WERI-Rb-1 (cell line): ENCODE data around the gene CYP19A1.
"Not testable (repeated sequence)": the region's sequence is repeated elsewhere in the genome, so short reads cannot be mapped to it uniquely, and the experiment has no call there.

Experiments
- DNase-seq: peaks from one replicate; pipeline ENCODE4 v3.0.0-alpha.2; 2020
- H3K27ac ChIP-seq: fragments of 250-450 bp; sonication (Bioruptor Pico); 2 replicates; pipeline ENCODE4 v1.5.1; 2020; ENCODE audit warnings: mild to moderate bottlenecking, moderate library complexity
- H3K27me3 ChIP-seq: fragments of 250-450 bp; sonication (Bioruptor Pico); 2 replicates; pipeline ENCODE4 v1.5.1; 2021; ENCODE audit warnings: mild to moderate bottlenecking, low read depth, moderate library complexity; ENCODE audit not compliant: insufficient read depth, severe bottlenecking
- H3K36me3 ChIP-seq: fragments of 250-450 bp; sonication (Bioruptor Pico); 2 replicates; pipeline ENCODE4 v1.5.1; 2020; ENCODE audit warnings: mild to moderate bottlenecking, moderate library complexity
- H3K4me3 ChIP-seq: 2 replicates; pipeline ENCODE4 v1.5.1; 2011; ENCODE audit warnings: low read depth, mild to moderate bottlenecking, control low read depth, low read length
- H3K9me3 ChIP-seq: fragments of 250-450 bp; sonication (Bioruptor Pico); 2 replicates; pipeline ENCODE4 v1.5.1; 2021; ENCODE audit warnings: mild to moderate bottlenecking, moderate library complexity; ENCODE audit not compliant: severe bottlenecking
- TF ChIP-seq, protein P1 (sequence below): IDR thresholded peaks from 2 replicates; pipeline ENCODE4 v1.5.1; 2011; ENCODE audit warnings: low read depth, mild to moderate bottlenecking, control low read depth, inconsistent platforms, low read length

The CYP19A1 gene

GRCh38 chr15:51192521-51193280 is 145.7 kb downstream of the CYP19A1 start:
- no peaks in the 10 kb centered on the region for H3K27me3 ChIP-seq
- no peaks in the 10 kb centered on the region for H3K36me3 ChIP-seq
- peak; percentile 88 for DNase-seq
- H3K9me3 ChIP-seq = no peaks in the 10 kb centered on the region
- no peak overlapping the region for H3K27ac ChIP-seq
- TF ChIP-seq, protein P1, sequence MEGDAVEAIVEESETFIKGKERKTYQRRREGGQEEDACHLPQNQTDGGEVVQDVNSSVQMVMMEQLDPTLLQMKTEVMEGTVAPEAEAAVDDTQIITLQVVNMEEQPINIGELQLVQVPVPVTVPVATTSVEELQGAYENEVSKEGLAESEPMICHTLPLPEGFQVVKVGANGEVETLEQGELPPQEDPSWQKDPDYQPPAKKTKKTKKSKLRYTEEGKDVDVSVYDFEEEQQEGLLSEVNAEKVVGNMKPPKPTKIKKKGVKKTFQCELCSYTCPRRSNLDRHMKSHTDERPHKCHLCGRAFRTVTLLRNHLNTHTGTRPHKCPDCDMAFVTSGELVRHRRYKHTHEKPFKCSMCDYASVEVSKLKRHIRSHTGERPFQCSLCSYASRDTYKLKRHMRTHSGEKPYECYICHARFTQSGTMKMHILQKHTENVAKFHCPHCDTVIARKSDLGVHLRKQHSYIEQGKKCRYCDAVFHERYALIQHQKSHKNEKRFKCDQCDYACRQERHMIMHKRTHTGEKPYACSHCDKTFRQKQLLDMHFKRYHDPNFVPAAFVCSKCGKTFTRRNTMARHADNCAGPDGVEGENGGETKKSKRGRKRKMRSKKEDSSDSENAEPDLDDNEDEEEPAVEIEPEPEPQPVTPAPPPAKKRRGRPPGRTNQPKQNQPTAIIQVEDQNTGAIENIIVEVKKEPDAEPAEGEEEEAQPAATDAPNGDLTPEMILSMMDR = peak; percentile 86
- H3K4me3 ChIP-seq = peak overlapping the region; percentile 2; the same call in 1 of the 2 replicates

DNA sequence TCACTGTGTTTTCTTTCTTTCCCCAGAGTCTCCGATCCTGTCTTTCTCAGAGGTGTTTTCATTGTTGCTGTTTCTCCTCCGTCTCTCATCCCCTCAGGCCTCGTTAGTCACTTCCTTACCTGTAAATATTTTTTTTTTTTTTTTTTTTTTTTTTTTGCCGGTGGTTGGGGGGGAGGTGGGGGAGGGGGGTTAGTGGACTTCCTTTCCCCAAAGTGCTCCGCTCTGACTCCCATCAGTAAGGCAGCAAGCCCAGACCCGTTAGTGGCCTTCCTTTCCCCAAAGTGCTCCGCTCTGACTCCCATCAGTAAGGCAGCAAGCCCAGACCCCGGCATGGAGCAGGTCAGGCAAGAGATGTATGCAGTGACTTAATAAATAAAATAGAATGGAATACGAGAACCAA is 146.6 kb downstream of the CYP19A1 start:
- Histone ChIP-seq H3K27ac (no peak overlapping the region), H3K36me3 (no peaks in the 10 kb centered on the region), H3K27me3 (no peaks in the 10 kb centered on the region), H3K9me3 (no peaks in the 10 kb centered on the region), H3K4me3 (no peak overlapping the region)
- TF ChIP-seq, protein P1 = no peak
- no peak for DNase-seq

GRCh38 chr15:51191072-51191670 is 147.2 kb downstream of the CYP19A1 start:
- H3K27me3 ChIP-seq = no peaks in the 10 kb centered on the region
- H3K4me3 ChIP-seq = no peak overlapping the region
- no peak for DNase-seq
- H3K36me3 ChIP-seq = no peaks in the 10 kb centered on the region
- no peak overlapping the region for H3K27ac ChIP-seq
- TF ChIP-seq, protein P1 = no peak
- H3K9me3 ChIP-seq = no peaks in the 10 kb centered on the region

DNA sequence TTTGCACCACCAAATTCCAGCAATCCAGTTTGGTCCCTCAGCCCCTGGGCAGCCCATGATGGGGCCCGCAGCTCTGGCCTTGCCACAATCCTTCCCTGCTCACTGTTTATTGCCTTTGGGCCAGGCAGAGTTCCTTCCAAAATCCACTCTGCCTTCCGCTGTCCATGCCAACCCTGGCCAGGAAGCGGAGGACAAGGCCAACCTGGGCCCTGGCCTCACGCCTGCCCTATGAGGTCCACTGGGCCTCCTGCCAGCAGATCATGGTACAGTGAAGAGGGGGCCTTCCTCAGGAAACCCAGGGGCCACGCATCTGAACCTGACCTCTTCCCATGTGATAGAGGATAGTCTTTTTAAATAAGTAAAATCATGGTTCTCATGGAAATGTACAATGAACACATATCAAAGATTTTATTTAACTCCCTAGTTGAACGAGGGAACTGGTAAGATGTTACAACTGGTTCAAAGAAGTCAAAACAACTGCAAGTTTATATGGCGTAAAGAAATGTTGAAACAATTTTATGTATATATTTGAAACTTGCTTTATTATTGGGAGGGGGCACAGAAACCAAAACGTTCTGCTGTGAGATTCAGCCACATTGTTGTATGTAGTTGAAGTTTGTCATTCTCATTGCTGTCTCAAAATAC is 147.8 kb downstream of the CYP19A1 start:
- no peak overlapping the region for H3K27ac ChIP-seq
- H3K9me3 ChIP-seq = no peaks in the 10 kb centered on the region
- TF ChIP-seq, protein P1 = no peak
- H3K36me3 ChIP-seq = no peaks in the 10 kb centered on the region
- H3K27me3 ChIP-seq = no peaks in the 10 kb centered on the region
- H3K4me3 ChIP-seq = no peak overlapping the region
- no peak for DNase-seq

DNA sequence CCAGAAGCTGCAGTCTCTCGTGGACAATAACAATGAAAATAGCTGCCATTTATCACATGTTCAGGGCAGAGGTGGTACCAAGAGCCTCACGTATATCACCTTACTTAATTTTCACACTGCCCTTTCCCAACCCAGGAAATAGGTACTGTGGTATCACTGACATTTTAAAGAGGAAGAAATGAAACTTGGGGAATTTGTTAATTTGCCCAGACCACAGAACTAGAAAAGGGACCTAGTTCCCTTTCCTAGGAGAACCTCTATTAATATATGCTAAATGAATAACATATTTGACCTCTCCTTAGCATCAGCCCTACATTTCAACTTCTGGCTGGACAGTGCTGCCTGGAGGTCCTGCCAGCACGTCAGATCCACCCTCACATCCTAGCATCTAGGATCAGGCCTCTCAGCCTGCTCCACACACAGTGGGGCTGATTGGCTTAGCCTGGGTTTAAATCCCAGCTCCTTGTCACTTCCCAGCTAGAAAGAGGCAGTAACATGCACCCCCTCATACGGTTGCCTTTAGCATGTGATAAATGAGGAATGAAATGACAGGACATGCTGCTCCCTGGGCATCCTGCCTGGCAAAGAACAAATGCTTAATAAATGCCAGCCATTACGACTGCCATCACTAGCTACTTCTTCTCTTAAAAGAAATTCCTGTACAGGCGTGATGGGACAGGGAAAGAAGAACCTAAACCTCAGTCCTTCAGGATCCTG is 148.6 kb downstream of the CYP19A1 start:
- Histone ChIP-seq H3K27ac (no peak overlapping the region), H3K9me3 (no peaks in the 10 kb centered on the region), H3K36me3 (no peaks in the 10 kb centered on the region), H3K27me3 (no peaks in the 10 kb centered on the region), H3K4me3 (no peak overlapping the region)
- TF ChIP-seq, protein P1 = no peak
- no peak for DNase-seq

GRCh38 chr15:51188791-51189190 is 149.6 kb downstream of the CYP19A1 start:
- not testable (repeated sequence) for H3K36me3 ChIP-seq, H3K27me3 ChIP-seq, H3K9me3 ChIP-seq, DNase-seq, H3K27ac ChIP-seq, H3K4me3 ChIP-seq
